HG03342 (cell line): ENCODE data around the gene ZXDA.

Experiments used
- ATAC-seq: cut with Tn5 transposase; IDR thresholded peaks from one replicate; pipeline ENCODE4 v1.9.1; 2021; ENCODE audit warnings: mild to moderate bottlenecking, moderate library complexity; ENCODE audit not compliant: unreplicated experiment

The ZXDA gene

GRCh38 chrX:57899064-57899463, 11.2 kb downstream of the ZXDA start:
- ATAC-seq = no peak

- no peak for ATAC-seq
These were observed 38.8 kb downstream of the ZXDA start for GRCh38 chrX:57871463-57871862.
